HG03280 (cell line): ENCODE data around the gene CPLX3.

Experiments
- ATAC-seq: cut with Tn5 transposase; IDR thresholded peaks from one replicate; pipeline ENCODE4 v1.9.1; 2021; ENCODE audit warnings: mild to moderate bottlenecking, moderate library complexity; ENCODE audit not compliant: unreplicated experiment

CPLX3 gene

GRCh38 chr15:74843891-74844299, 17.5 kb downstream of the CPLX3 start:
- ATAC-seq, result no peak

GRCh38 chr15:74844319-74845207, 18.1 kb downstream of the CPLX3 start:
- ATAC-seq, result no peak

DNA sequence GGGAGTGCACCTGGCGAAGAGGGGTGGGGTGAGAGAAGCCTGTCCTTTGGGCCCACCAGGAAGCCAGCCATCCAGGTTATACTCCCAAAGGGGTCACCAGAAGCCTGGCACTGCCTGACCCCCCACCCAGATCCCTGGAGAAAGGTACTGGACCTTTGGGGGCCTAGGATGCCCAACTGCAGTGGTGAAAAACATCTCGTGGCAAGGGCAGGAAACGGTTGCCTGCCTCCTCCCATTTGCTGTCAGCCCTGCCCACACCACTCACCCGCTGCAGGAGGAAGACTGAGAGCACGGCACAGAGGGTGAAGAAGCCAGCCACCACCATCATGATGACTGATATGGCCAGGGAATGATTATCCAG, 18.8 kb downstream of the CPLX3 start:
- no peak for ATAC-seq

GRCh38 chr15:74845581-74845980, 19.2 kb downstream of the CPLX3 start:
- no peak for ATAC-seq

DNA sequence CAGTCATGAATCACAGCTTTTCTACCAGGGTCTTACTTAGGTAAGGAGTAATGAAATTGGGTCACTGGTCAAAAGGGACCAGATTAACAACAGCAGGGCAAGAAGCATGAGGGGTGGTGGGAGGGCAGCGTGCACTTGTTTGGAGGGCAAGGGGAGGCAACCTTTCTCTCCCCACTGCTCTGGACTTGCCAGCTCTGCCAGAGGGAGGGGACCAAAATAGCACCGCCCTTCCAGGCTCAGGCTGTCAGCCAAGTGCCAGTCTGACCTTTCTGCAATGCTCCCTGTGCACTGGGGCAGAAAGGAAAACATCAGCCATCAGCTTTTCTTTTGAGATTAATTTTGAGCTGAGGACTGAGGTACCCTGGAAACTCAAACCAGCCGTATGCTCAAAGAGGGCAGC, 21.0 kb downstream of the CPLX3 start:
- no peak for ATAC-seq

DNA sequence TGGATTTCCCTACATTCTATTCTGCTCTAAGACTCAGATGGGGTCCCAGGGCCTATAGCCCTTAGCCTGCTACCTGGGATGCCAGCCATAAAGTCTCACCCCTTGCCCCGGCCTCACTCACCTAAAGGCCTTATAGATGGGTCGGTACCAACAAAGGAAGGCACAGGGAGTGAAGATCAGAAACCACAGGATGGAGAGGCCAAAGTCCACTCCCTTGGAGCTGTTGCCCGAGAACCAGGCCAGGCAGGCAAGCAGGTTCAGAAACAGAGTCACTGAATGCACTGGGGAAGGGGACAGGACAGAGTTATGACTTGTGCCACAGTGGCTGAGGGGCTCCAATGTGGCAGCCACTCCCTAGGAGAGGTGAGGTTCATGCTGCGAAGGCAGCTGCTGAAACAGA, 24.0 kb downstream of the CPLX3 start:
- ATAC-seq, result no peak

GRCh38 chr15:74851960-74852359, 25.5 kb downstream of the CPLX3 start:
- ATAC-seq, result no peak

DNA sequence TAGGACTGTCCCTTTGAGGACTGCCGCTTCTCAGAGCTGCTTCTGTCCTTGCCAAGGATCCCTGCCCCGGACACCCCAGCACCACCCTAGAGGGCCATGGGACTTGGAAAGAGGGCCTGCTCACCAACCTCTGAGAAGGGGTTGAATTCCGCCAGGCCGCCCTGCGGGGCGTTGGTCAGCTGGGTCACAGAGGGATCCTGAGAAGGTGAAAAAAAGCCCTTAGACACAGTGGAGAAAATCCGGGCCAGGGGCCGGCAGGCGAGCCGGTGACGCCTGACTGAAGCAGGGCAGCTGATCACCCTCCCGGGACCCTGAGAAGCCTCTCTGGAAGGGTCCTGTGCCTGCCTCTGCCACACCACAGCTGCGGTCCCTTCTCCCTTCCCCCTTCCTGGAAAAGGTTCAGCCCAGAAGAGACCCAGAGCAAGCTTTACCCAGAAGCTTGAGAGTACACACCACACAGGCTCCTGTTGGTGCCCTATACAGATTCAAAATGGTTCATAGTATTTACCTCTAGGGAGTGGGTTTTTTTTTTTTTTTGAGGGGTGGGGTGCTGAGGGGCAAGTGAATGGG, 28.1 kb downstream of the CPLX3 start:
- no peak for ATAC-seq

DNA sequence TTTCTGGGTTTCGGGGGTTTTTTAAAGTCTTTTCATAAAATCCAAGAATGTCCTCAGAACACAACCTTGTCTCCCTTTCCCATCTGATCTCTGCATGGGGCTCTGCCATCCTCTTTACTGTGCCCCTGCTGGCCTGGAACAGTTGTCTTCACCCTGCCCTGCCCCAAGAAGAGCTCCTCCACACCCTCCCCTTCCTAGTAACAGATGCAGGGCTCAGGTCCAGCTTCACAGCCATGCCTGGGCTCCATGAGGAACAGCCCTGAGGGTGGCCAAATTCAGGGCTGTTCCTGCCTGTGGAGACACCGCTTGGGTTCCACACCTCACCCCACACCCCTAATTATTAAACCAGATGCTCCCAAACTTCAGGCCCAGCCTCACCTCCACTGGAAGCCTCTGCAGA, 29.4 kb downstream of the CPLX3 start:
- ATAC-seq, result no peak

GRCh38 chr15:74856537-74856936, 30.1 kb downstream of the CPLX3 start:
- no peak for ATAC-seq

GRCh38 chr15:74857082-74857655, 30.7 kb downstream of the CPLX3 start:
- ATAC-seq, result peak; percentile 65

DNA sequence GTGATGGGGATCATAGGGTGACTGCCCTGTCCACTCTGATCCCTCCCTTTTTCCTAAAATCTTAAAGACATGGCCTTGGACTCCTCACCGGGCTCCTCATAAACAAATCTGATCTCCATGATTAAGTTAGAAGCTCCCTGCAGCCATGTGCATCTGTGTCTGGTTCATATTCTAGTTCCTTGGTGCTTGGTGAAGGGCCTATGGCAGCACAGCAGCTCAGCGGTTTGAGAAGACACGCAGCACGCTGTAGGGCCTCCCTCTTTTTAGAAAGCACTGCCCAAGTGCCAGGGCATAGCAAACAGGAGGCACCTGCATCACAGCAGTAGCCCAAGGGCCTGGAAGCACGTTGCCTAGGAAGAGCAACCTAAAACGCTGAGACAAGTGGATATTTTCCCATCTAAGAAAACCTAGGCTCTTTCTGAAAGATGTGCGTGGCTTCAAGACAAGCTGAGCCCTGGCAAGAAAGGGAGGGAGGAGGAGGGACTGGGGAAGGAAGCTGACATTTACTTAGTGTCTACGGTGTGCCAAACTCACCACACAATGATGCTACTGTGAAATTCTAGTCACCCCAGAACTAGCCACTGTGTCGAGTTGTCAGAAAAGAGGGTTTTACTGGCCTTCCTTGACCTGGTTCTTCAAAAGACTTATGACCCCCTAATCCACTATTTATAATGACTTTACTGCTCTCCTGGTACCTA, 31.4 kb downstream of the CPLX3 start:
- ATAC-seq, result peak; percentile 21

DNA sequence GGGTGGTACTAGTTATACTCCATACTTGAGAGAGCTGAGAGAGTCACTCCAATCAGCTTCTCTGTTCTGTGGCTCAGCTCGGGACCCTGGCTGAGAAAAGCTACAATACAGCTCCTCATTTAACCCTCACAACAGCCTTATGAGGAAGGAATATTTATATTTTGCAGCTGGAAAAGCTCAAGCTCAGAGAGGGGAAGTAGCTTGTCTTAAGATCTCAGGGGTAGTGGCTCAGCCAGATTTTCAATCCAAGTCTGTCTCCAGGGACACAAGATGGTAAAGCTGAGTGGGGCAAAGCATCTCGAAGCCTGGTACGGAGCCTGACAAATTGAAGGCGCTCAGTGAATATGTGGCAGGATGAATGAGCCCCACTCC, 31.9 kb downstream of the CPLX3 start:
- ATAC-seq, result no peak

- no peak for ATAC-seq
These were observed 37.0 kb downstream of the CPLX3 start for GRCh38 chr15:74863239-74864056.

- no peak for ATAC-seq
These were observed 37.9 kb downstream of the CPLX3 start for GRCh38 chr15:74864296-74864695.

GRCh38 chr15:74865316-74865715, 38.9 kb downstream of the CPLX3 start:
- no peak for ATAC-seq

DNA sequence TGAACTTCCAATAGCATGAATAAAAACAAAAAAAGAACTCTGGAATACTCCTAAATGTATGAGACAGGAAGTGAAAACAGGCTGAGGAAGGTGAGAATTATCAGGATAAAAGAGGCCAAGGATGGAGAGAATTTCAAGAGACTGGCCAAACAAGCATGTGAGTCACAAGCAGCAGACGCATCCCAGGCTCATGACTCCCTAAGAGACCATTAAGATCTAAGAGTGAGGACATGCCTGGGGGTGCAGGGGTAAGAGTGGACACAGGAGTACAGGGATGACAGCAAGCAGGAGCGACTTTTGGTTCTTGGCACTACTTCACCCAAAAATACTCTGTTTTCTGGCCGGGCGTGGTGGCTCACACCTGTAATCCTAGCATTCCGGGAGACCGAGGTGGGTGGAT, 39.7 kb downstream of the CPLX3 start:
- ATAC-seq, result no peak

DNA sequence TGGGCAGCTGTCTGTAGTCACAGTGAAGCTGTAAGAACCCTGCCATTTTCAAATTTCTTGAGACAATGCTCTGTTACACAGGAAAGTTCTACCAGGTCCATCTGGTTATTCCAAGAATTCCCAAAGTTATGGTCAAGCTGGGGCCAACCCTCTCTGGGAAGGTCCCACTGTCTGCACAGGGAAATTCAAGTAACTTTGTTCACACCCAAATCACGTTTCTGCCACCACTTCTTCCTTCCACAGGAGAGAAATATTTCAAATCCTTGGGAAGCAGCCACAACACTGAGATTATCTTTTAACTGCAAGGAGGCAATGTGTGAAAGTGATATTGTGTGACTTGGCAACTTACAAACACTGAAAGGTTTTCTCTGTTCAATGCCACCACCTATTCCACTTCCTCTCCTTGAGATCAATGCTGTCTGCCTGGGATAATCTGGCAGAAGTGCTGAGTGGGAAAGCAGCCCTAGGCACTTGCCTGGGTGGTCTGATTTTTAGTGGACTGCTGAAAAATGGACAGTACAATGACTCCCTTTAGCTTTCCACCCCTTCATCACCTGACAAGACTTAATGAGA, 41.1 kb downstream of the CPLX3 start:
- no peak for ATAC-seq

DNA sequence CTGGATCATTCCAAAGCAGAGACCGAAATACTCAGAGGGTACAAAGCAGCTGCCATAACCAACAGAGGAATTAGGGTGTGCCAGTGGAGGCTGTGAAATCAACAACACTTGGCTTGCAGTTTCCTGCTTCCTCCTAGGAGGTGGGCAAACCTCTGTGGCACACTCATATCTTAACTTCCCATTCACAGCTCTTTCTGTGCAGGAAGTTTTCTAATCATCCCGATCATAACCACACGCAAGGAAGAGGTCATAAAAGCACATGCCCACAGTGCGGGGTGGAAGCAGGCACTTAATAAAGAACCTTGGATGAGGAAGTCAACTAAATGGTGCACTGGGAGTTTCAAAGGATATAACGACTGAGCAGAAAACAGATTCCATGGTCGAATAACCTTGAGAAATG, 41.6 kb downstream of the CPLX3 start:
- no peak for ATAC-seq

DNA sequence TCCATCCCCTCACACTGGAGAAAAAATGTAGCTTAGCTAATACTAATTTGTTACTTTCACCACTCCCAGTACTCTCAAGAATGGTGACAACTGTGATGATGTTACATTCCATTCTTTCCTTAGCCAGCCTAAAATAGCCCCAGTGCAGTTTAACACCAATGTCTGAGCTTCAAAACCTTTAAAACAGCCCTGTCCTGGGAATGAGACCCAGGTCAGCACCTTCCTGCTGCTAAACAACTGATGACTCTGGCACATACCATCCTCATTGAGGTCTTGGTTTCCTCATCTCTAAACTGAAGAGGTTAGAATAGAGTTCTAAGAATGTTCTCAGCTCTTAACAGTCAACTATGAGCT, 42.9 kb downstream of the CPLX3 start:
- ATAC-seq, result no peak
